ENCODE measurements around the gene THEMIS. TPM values are rescaled to one million over a fixed set of nuclear protein-coding genes. Genes with fewer than 3 reads are reported as not detected.
A peak's percentile ranks its signal among the peaks of the same experiment; 100 is the strongest.

Gene THEMIS
- total RNA-seq, 4 donors from 2014 or later: 1.6 TPM; not detected in 3

GRCh38 chr6:127738423-127738822 lies 162.4 kb downstream of the THEMIS start:
- H3K4me3 ChIP-seq: no peak overlapping the region
- no peaks in the 10 kb centered on the region for H3K9me3 ChIP-seq
- no peaks in the 10 kb centered on the region for H3K4me1 ChIP-seq
- no peak for DNase-seq (ENCODE audit: low spot score in 2 of 2)
- WGBS: 82% methylated on average over 3 of the region's 3 CpGs
- no peaks in the 10 kb centered on the region for H3K36me3 ChIP-seq
- H3K27ac ChIP-seq: no peak overlapping the region
- TF ChIP-seq EP300 (IDR thresholded peaks at IDR 0.05) (no peak), CTCF (IDR thresholded peaks at IDR 0.05) (no peak), POLR2AphosphoS5 (IDR thresholded peaks at IDR 0.05) (no peak), POLR2A (IDR thresholded peaks at IDR 0.05) (no peak)
- H3K27me3 ChIP-seq: no peaks in the 10 kb centered on the region

GRCh38 chr6:127737768-127738167 lies 163.1 kb downstream of the THEMIS start:
- Histone ChIP-seq H3K27ac (no peak overlapping the region), H3K27me3 (no peaks in the 10 kb centered on the region), H3K36me3 (no peaks in the 10 kb centered on the region), H3K9me3 (no peaks in the 10 kb centered on the region), H3K4me1 (no peaks in the 10 kb centered on the region), H3K4me3 (no peak overlapping the region)
- TF ChIP-seq POLR2A (IDR thresholded peaks at IDR 0.05): no peak
- no peak for TF ChIP-seq CTCF (IDR thresholded peaks at IDR 0.05)
- TF ChIP-seq EP300 (IDR thresholded peaks at IDR 0.05): no peak
- TF ChIP-seq POLR2AphosphoS5 (IDR thresholded peaks at IDR 0.05): no peak
- DNase-seq (ENCODE audit: low spot score in 2 of 2): no peak
- 65% methylated on average over 3 of the region's 3 CpGs for WGBS

GRCh38 chr6:127737009-127737486 lies 163.8 kb downstream of the THEMIS start:
- Histone ChIP-seq H3K27me3 (no peaks in the 10 kb centered on the region), H3K27ac (no peak overlapping the region), H3K9me3 (no peaks in the 10 kb centered on the region), H3K36me3 (no peaks in the 10 kb centered on the region), H3K4me3 (no peak overlapping the region), H3K4me1 (no peaks in the 10 kb centered on the region)
- TF ChIP-seq EP300 (IDR thresholded peaks at IDR 0.05) (no peak), POLR2A (IDR thresholded peaks at IDR 0.05) (no peak), CTCF (IDR thresholded peaks at IDR 0.05) (peak in 1 of 2 donors; percentile 51), POLR2AphosphoS5 (IDR thresholded peaks at IDR 0.05) (no peak)
- no peak for DNase-seq (ENCODE audit: low spot score in 2 of 2)

DNA sequence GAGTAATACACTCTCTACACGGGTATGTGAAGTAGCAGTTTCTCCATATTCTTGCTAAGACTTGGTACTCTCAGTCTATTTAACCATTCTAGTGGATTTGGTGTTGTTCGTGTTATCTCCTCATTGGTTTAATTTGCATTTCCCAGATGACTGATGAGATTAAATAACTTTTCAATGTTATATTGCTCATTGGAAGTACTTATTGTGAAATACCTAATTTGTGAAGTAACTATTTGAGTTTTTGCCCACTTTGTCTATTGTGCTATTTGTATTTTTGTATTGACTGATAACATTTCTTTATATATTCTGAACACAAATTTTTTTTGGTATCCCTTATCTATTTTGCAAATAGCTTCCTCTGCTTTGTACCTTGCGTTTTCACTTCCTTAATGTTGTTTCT lies 167.9 kb downstream of the THEMIS start:
- WGBS: 67% methylated on average over 3 of the region's 3 CpGs
- no peaks in the 10 kb centered on the region for H3K27me3 ChIP-seq
- DNase-seq (ENCODE audit: low spot score in 2 of 2): no peak
- no peak overlapping the region for H3K27ac ChIP-seq
- TF ChIP-seq CTCF (IDR thresholded peaks at IDR 0.05): no peak
- TF ChIP-seq EP300 (IDR thresholded peaks at IDR 0.05): no peak
- TF ChIP-seq POLR2AphosphoS5 (IDR thresholded peaks at IDR 0.05): no peak
- TF ChIP-seq POLR2A (IDR thresholded peaks at IDR 0.05): no peak
- H3K4me3 ChIP-seq: no peak overlapping the region
- no peaks in the 10 kb centered on the region for H3K36me3 ChIP-seq
- H3K9me3 ChIP-seq: no peaks in the 10 kb centered on the region
- H3K4me1 ChIP-seq: no peaks in the 10 kb centered on the region

GRCh38 chr6:127727260-127727953 lies 173.5 kb downstream of the THEMIS start:
- Histone ChIP-seq H3K9me3 (no peaks in the 10 kb centered on the region), H3K27ac (no peak overlapping the region), H3K4me3 (no peak overlapping the region), H3K27me3 (no peaks in the 10 kb centered on the region), H3K36me3 (no peaks in the 10 kb centered on the region), H3K4me1 (no peaks in the 10 kb centered on the region)
- no peak for TF ChIP-seq POLR2AphosphoS5 (IDR thresholded peaks at IDR 0.05)
- no peak for TF ChIP-seq POLR2A (IDR thresholded peaks at IDR 0.05)
- TF ChIP-seq EP300 (IDR thresholded peaks at IDR 0.05): no peak
- no peak for TF ChIP-seq CTCF (IDR thresholded peaks at IDR 0.05)
- no peak for DNase-seq (ENCODE audit: low spot score in 2 of 2)
- WGBS: 54% methylated on average over 1 of the region's 1 CpG

Data from suprapubic skin (tissue), 4 donors.